GM18498 (cell line): ENCODE data around the gene MEIS1.

Experiments used
- ATAC-seq: cut with Tn5 transposase; IDR thresholded peaks from one replicate; pipeline ENCODE4 v1.9.1; 2021; ENCODE audit warnings: mild to moderate bottlenecking, moderate library complexity; ENCODE audit not compliant: unreplicated experiment

MEIS1 gene

DNA sequence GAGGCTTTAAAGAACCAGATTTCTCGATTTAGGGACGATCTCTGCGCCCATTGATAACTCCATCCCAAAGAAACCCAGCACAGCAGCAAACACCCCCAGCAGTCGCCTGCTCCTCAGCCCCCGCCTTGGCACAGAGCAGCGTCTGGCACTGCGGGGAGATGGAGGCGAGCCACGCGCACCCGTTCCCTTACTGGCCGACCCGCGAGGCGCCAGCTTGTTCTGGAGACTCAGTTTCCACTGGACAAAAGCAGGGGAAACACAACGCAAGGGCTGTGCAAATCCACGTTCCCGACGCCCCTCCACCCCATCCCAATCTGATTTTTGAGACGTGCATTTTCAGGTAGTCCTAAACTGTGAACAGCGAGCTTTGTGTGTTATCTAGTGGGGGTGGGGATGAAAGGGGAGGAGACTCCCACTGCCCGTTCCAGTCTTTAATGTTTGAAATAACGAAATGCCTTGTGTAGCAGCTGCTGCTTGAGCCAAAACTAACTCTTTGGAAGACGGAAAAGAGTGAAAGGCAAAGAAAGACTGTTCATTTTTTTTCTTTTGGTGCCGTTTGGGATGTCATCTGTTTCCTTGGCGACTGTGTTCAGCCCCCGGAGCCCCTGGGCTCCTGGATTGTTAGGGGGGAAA lies 143.2 kb downstream of the MEIS1 start:
- ATAC-seq: no peak

DNA sequence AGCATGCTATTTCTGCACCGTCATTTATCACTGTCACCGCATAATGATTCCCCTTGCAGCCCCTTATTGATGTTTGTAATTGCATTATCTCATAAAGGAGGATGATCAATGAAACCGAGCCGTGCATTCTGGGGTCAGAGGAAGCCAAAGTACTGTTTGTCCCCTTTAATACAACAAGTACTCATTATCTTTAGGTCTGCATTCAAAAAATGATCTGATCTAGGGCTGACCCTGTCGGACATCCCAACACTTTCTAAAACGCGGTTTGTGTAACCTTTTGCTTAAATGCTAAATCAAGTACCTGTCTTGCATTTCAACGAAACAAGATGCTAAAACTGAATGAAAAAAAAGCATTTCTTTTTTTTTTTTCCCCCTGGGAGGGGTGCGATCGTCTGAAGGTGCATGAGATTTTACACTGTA lies 143.8 kb downstream of the MEIS1 start:
- ATAC-seq: no peak

DNA sequence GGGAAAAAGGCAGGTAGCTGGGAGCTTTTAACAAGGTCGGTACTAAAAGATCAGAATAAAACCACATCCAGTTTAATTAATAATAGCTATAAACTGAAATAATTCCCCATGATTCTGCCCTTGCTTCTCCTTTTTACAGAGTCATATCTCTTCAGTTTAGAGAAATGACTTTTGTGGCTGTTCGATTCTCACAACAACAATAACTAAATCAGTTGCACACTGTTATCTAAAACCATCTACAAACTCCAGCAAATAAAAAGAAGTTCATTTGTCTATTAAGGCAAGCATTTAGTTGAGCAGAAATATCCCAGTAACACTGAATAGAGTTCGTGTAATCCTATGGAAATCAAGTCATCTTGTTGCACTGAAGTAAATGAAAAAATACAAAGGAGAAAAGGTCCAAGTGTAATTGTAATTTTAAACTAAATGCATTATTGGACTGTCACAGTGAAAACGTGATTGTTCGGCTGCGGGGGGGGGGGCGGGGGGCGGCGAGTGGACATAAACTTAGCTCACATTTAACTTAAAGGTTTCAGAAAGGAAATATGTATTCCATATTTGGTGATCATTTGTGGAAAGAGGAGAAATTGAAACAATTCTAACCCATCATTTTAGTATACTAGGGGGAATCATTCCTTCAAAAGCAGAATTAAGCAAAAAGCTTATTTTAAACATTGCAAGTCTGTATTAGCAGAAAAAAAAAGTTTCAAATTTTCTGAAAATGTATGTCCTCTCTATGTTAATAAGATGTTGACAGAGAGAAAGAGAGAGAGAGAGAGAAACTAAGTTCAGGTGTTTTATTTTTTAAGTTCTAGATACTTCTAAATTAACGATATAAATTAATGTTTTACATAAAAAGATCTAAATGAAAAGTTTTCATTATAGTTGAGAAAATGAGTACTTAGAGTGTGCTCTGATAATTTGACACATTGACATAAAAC lies 144.5 kb downstream of the MEIS1 start:
- ATAC-seq: no peak

DNA sequence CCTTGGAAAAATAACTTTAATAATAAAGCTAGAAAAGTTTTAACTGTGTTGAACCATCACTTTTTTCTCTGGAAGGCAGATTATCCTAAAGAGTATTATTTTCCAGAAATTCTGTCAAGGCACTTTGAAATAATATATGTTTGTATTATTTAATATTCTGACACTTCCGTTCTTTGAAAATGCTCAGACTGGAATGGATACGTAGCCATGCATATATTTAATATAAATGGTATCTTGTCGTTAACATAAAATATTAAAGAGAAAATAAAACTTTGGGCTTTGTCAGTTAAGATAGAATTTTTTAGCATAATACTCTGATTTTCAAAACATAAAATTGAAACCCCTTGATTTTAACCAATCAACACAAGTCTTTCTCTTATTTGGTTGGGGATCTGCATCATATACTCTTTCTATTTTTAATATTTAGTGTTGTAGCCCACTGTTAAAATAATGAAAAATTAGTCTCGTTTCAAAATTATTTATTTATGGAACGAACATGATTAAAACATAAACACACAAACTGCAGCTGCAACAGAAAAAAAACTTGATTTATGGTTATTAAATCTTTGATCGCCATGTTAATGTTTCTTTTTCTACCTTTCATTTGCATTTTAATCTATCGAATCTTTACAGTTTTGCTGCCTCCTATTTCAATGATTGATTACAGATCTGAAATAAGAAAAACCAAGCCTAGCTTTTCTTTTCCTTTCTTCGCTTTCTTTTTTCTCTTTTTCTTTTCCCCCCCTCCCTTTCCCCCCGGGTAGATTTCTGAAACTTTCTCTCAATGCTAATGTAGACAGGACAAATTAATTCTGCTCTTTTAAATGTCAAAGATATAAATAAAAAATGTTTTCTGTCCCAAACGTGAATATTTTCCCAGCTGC lies 145.5 kb downstream of the MEIS1 start:
- no peak for ATAC-seq

DNA sequence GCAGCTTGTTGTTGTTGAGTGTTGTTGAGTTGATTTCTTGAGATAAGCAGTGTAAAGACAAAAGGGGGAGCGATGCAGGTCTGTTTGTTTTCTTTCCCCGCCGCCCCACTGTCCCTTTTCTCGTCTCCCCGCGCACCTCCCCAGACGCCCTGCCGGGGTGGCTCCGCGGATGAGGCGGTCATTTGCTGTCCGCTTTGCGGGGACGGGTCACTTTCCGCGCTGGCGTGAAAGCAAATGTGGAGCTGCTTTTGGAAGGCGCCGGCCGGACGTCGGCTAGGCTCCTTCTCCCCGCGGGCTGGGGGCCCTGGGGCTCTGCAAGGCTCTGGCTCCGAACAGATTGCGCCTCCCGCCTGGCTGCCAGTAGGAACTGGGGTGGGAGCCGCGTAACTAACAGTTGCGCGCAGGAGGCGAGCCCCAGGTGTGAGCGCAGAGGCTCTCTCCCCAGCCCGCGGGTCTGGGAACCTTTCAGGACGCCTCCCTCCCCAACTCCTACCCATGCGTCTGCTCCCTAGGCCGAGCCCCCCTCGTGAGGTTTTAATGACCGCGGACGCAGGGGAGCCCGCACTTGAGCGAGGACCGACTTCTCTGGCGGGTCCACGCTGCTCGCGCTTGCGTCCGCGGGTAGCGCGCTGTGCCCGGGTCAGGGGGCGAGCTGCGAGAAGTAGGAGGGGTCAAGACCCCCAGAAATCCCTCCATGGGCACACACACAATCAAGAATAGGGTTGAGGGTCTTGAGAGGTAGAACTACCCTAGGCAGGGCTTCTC lies 146.6 kb downstream of the MEIS1 start:
- ATAC-seq: no peak

DNA sequence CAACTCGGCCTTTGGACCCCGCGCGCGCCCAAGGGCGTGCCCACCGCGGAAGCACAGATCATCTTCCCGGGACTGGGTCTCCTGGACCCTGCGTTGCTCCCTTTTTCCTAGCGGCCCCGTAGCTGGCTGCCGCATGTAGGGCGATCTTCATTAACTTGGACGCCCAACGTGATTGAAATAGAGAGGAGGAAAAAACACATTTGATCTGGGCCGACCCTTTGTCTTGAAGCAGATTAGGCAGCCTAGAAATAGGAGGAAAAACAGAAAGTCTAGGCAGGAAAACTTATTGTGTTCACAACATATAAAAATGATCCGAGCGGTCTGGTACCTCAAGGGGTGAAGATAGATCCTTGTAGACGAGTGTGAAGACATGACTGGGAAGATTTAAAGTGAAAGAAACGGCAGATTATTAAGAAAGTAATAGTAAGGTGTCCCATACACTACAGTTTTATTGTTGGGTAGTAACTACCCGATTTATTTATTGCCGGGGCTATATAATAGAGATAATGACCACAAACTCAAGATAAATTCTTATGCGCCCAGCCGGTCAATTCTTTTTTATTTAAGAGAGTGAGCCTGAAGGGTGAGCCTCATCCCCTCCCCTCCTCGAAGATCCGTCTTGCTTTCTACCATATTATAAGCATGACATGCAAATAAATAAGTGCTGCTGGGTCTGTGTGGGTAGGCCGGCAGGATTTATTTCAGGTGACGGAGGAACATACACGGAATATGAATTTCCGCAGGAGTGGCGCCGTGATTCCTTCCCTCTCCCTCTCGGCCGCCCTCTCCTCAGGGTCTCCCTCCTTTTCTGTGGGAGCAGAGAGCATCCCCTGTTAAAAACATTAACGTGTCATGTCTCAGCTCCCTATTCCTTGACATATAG lies 147.4 kb downstream of the MEIS1 start:
- no peak for ATAC-seq

DNA sequence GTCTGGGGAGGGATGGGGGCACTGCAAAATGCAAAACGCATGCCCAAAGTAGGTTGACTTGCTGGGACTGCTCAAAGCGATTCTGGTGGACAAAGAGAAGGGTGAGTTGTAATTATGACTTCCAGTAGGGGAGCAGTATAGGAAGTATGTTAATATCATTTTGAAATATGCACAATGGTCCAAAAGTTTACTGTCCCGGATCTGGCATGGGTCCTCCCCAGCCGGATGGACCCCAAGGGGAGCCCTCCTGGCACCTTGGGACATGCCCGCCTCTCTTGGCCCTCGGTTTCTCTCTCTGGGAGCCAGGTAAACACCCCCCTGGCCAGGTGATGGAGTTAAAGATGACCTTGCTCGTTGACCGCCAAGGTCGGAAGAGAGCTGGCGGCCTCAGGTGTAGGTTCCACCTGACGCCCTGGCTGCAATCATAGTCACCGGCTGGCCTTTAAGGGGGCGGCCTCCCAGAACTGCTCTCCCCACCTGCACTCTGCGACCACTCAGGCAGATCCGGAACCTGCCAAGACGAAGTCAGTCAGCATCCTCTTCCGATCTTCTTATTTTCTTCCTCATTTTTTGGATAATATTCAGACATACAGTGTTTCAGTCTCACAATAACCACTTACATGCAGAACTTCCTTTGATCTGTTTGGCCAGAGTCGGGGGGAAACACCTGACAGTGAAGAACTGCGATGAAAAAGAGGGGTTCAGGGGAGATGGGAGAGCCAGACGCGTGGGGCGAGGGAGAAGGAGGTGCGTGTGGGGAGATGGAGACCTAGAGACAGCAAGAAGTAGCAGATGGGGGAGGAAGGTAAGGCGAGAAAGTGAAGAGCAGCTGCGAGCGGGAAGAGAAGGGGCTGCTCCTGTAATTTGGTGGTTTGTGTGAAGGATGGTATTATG lies 148.3 kb downstream of the MEIS1 start:
- no peak for ATAC-seq

DNA sequence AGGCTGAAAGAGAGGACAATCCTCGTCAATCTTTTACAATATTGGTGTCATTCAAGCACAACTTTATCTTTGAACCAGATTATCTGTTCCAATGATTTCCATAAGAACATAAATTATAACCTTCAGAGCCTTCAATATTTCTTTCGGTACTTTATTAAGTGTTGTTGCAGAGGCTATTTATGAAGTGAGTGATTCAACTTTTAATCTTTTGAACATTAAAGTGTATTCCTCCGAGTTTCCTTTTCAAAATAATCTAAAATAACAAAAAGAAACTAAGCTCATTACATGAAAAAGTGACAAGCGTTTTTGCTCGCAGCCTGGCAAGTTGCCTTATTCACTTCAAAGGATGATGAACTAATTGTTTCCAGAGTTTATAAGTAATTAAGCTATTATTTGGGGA lies 149.0 kb downstream of the MEIS1 start:
- ATAC-seq: no peak

DNA sequence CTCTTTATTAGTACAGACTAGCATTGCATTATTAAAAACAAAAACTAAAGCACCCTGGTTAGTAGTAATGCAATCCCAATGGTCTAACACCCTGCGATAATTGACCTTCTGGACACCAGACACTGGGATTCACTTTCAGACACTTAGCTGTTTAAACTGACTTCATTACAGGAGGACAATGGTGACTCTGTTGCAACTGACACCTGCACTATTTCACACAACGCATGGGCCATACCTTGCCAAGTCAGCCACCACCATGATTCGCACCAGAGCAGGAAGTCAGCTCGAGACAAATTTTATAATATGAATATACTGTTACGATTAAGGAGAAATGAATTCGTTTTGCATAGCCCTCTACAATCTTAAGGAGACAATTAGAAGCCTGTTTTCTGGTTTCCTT lies 150.7 kb downstream of the MEIS1 start:
- no peak for ATAC-seq

DNA sequence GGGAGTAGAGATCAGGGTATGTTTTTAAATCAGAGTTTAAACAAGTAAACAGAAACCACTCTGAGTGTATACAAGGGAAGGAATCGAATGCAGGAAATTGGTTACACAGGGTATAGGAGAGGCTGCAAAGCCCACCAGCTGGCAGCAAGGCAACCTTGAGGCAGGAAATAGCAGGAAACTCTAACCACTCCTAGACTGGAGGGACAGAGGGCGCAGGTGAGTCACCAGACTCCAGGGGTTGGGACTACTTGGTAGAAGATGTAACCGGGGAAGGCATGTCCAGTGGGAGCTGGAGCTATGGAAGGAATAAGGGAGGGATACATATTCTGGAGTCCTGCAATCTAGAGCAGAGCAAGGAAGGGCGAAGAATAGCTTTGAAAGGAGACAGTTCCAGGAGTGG lies 152.3 kb downstream of the MEIS1 start:
- no peak for ATAC-seq

DNA sequence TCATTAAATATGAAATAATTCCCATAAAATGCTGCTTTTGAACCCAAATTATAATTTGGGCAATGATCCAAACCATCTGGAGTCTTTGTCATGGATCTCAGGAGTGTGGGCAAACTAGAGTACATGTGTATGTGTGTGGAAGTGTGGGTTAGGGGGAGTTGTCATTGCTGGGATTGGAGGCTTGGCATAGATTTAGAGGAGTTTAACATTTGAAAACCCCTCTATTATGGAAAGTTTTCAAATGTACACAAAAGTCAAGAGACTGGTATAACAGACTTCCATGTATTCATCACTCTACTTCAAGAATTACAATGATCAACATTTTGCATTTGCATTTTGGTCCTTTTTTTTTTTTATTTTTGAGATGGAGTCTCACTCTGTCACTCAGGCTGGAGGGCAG lies 159.1 kb downstream of the MEIS1 start:
- ATAC-seq: no peak

DNA sequence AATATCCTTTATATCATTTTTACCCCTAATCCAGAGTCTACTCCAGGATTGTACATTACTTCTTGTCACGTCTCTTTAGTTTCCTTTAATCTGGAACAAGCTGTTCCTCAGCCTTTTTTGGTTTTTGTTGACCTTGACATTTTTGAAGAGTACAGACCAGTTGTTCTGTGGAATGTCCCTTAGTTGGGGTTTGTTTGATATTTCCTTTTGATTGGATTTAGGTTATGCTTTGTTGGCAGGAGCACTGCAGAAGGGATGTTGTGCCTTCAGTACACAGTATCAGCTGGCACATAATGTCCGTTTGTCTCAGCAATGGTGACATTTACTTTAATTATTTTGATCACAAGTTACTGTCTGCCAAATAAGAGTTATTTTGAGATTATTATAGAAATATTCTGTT lies 160.6 kb downstream of the MEIS1 start:
- no peak for ATAC-seq

DNA sequence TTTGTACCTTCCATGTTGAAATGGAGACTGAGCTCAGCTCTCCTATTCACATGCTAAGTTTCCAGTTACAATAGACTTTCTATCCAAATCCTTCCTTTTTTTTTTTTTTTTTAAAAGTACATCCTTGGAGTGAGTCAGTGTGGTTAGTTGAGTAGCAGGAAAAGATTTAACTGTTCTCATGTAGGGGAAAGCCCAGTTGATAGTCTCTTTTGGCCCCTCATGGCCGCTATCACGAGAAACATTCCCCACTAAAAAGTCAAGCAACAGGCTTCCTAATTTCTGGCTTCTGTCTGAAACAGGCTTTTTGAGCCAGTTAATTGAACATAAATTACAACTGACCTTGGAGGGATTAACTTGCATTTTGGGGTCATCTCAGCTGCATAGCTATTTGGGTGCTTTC lies 161.3 kb downstream of the MEIS1 start:
- no peak for ATAC-seq

DNA sequence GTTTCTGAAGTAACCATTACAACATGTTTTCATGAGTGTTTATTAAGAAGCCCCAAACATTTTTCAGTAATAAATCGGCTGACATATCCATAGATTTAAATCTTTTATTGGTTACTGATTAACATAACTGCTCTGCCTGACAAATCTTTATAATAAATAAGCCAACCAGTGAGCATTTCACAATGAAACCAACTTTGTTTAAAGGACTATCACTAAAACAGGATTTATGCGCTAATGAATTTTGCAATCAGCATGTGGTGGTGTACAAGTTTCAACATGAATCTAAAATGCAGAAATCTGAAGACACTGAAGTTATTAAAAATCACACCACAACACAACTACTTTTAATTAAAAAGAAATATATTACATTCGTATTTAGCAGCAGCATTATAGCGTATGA lies 166.7 kb downstream of the MEIS1 start:
- ATAC-seq: no peak

DNA sequence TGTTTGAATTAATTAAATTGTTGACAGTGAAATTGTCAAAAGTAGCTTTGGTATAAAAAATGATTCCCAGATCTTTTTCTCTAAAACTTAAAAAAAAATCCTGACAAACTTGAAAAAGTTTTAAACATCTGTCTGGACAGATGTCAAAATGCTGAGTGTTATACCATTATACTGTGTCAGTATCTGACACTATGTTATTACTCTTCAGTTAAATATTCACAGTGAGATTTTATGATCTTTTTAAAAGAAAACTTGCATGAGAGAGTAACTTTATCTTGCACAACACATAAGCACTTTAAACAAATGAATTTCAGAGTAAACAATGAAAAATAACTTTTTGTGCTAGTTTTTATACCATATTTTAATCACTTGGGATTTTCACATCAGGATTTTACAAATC lies 167.4 kb downstream of the MEIS1 start:
- ATAC-seq: no peak

DNA sequence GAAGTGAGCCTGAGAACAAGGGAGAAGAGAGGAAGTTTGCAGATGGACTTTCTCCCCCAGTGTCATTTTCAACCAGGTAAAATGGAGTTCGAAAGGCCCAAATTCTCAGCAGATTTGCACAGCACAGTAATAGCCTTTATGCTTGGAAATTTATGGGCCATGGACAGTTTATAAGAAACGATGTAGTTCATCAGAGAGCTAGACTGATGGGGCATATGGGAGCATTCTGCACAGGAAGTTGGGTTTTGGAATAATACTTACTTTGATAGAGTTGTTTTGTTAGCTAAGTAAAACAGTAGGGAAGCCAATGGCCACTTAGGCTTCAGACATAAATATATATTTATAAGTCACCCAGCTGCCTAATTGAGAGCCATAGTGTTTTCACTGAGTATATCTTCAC lies 169.4 kb downstream of the MEIS1 start:
- ATAC-seq: no peak

DNA sequence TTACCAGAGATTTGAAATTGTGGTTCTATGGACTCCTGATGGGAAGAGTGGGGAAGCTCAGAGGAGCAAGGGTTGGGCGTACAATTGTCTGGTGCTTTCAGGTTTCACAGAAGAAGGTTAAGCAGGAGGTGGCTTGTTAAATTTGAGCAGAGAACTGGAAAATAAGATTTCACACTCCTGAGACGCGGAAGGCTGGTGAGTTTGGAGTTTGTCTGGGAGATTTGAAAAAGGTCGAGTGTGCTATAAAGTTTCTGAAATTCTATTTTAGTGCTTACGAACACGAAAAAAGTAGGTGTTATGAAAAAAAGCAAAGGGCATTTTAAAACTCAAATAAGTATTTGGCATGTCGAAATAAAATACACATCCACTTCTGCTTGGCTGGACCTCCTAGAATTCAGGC lies 170.1 kb downstream of the MEIS1 start:
- no peak for ATAC-seq

DNA sequence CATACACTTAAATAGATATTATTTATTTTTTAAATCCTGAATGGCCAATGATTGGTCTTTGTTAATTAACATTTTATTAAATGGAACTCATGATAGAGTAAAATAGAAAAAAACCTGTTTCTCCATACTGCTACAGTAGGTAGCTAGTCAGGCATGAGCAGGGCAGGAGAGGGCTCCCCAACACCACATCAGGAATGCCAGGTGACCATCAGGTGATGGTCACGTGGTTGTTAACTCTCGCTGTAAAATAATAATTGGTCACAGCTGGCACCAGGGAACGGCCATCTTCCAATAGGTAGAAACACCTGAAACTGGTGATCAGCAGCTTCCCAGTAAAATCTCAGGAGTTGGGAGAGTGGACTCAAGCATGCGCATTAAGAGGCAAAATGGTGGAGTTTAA lies 172.2 kb downstream of the MEIS1 start:
- ATAC-seq: no peak
